ENCODE measurements around the gene OR8H1.

The OR8H1 gene

GRCh38 chr11:56292154-56292553, at the start of gene OR8H1:
Gene OR8H1, minus strand, starts transcription at chr11:56292254. Its CDS starts 1,192 bp downstream, at chr11:56291062.
- H3K27ac ChIP-seq = no peak within 1 kb of the TSS
- H3K4me3 ChIP-seq = no peak within 1 kb of the TSS

GRCh38 chr11:56340289-56340688, 48.2 kb upstream of the OR8H1 start:
- H3K27ac ChIP-seq = no peak overlapping the region

GRCh38 chr11:56333156-56333555, 41.1 kb upstream of the OR8H1 start:
- H3K27ac ChIP-seq = no peak overlapping the region

More at GRCh38 chr11:56340289-56340688, 48.2 kb upstream of the OR8H1 start:
- H3K4me3 ChIP-seq = no peak overlapping the region

GRCh38 chr11:56331861-56332491, 39.9 kb upstream of the OR8H1 start:
- Histone ChIP-seq H3K4me3 (no peak overlapping the region), H3K27ac (no peak overlapping the region)

More at GRCh38 chr11:56333156-56333555, 41.1 kb upstream of the OR8H1 start:
- H3K4me3 ChIP-seq = no peak overlapping the region

GRCh38 chr11:56314844-56315243, 22.8 kb upstream of the OR8H1 start, which contains the start of gene OR8K3:
Gene OR8K3, plus strand, starts transcription at chr11:56315144. Its CDS starts 3,163 bp downstream, at chr11:56318307.
- Histone ChIP-seq H3K4me3 (no peak within 1 kb of the TSS), H3K27ac (no peak within 1 kb of the TSS)

GRCh38 chr11:56307836-56308235, 15.8 kb upstream of the OR8H1 start:
- no peak overlapping the region for H3K27ac ChIP-seq
- no peak overlapping the region for H3K4me3 ChIP-seq

- Histone ChIP-seq H3K4me3 (no peak overlapping the region), H3K27ac (no peak overlapping the region)
Measured at GRCh38 chr11:56296898-56297297, 4.8 kb upstream of the OR8H1 start.

- no peak within 1 kb of the TSS for H3K27ac ChIP-seq
- H3K4me3 ChIP-seq = no peak within 1 kb of the TSS
Measured at GRCh38 chr11:56273854-56274253, 18.2 kb downstream of the OR8H1 start, which contains the start of gene OR5T1. Gene OR5T1, plus strand, starts transcription at chr11:56274154. Its CDS starts 1,485 bp downstream, at chr11:56275639.

GRCh38 chr11:56271092-56271491, 21.0 kb downstream of the OR8H1 start:
- no peak overlapping the region for H3K27ac ChIP-seq
- no peak overlapping the region for H3K4me3 ChIP-seq

GRCh38 chr11:56251954-56252353, 40.1 kb downstream of the OR8H1 start, which contains the start of gene OR5T3:
Gene OR5T3, plus strand, starts transcription at chr11:56252254. Its CDS starts 0 bp downstream, at chr11:56252254.
- H3K27ac ChIP-seq = no peak within 1 kb of the TSS
- no peak within 1 kb of the TSS for H3K4me3 ChIP-seq

Data from skin epidermis (tissue), 12 donors.